Muscle layer of colon (tissue), 2 donors: ENCODE data around the gene GOT2.
"Not testable (repeated sequence)": the region's sequence is repeated elsewhere in the genome, so short reads cannot be mapped to it uniquely, and the experiment has no call there.

Source experiments
- H3K27ac ChIP-seq: one replicate; pipeline ENCODE4 v1.7.0; 2013; ENCODE audit warnings: low read depth, mild to moderate bottlenecking, low read length, moderate library complexity
- H3K27me3 ChIP-seq, 2 donors: one replicate each; pipeline ENCODE4 v1.7.0; 2013; ENCODE audit warnings: low read length in 2 of 2, mild to moderate bottlenecking in 2 of 2; ENCODE audit not compliant: insufficient read depth in 2 of 2, control insufficient read depth in 1 of 2
- H3K36me3 ChIP-seq: one replicate; pipeline ENCODE4 v1.7.0; 2013; ENCODE audit warnings: mild to moderate bottlenecking, low read length; ENCODE audit not compliant: insufficient read depth
- H3K4me1 ChIP-seq: one replicate; pipeline ENCODE4 v1.7.0; 2013; ENCODE audit warnings: mild to moderate bottlenecking, low read length; ENCODE audit not compliant: insufficient read depth
- H3K4me3 ChIP-seq, 2 donors: one replicate each; pipeline ENCODE4 v1.7.0; 2013; ENCODE audit warnings: low read length in 2 of 2, low read depth in 1 of 2, mild to moderate bottlenecking in 1 of 2, moderate library complexity in 1 of 2
- H3K9ac ChIP-seq: one replicate; pipeline ENCODE4 v1.7.0; 2013; ENCODE audit warnings: low read length
- H3K9me3 ChIP-seq: one replicate; pipeline ENCODE4 v1.7.0; 2013; ENCODE audit warnings: mild to moderate bottlenecking, low read length
- donor health status: abdominal sarcoma.
- donor health status: Adenocarcinoma of cecum.

Gene GOT2

GRCh38 chr16:58738672-58739296, 4.7 kb upstream of the GOT2 start:
- Histone ChIP-seq H3K4me3 (no peak overlapping the region), H3K36me3 (no peaks in the 10 kb centered on the region), H3K9me3 (no peaks in the 10 kb centered on the region)

GRCh38 chr16:58736341-58736740, 2.2 kb upstream of the GOT2 start:
- not testable (repeated sequence) for H3K36me3 ChIP-seq, H3K27me3 ChIP-seq, H3K9ac ChIP-seq, H3K9me3 ChIP-seq, H3K4me3 ChIP-seq, H3K27ac ChIP-seq
- peaks cover 12% of the 10 kb centered on the region for H3K4me1 ChIP-seq

More at GRCh38 chr16:58738672-58739296, 4.7 kb upstream of the GOT2 start:
- H3K9ac ChIP-seq, result no peak overlapping the region
- no peak overlapping the region for H3K27ac ChIP-seq
- no peaks in the 10 kb centered on the region for H3K27me3 ChIP-seq
- H3K4me1 ChIP-seq, result no peaks in the 10 kb centered on the region

GRCh38 chr16:58734459-58734787, 307 bp upstream of the GOT2 start:
- H3K36me3 ChIP-seq, result no peaks in the 10 kb centered on the region
- no peak overlapping the region for H3K9ac ChIP-seq
- no peak overlapping the region for H3K27ac ChIP-seq
- H3K4me3 ChIP-seq, result peak overlapping the region; percentile 80 to 96
- no peaks in the 10 kb centered on the region for H3K9me3 ChIP-seq
- no peaks in the 10 kb centered on the region for H3K27me3 ChIP-seq
- H3K4me1 ChIP-seq, result peaks cover 12% of the 10 kb centered on the region

GRCh38 chr16:58733248-58733670, 857 bp downstream of the GOT2 start:
- Histone ChIP-seq H3K4me3 (peak overlapping the region; percentile 80 to 96), H3K4me1 (peaks cover 15% of the 10 kb centered on the region), H3K9me3 (no peaks in the 10 kb centered on the region), H3K27me3 (no peaks in the 10 kb centered on the region), H3K9ac (peak overlapping the region; percentile 45), H3K27ac (peak overlapping the region; percentile 83), H3K36me3 (no peaks in the 10 kb centered on the region)

- Histone ChIP-seq H3K4me3 (peak overlapping the region; percentile 80 to 96), H3K9ac (peak overlapping the region; percentile 45), H3K36me3 (no peaks in the 10 kb centered on the region), H3K27me3 (no peaks in the 10 kb centered on the region), H3K4me1 (peaks cover 15% of the 10 kb centered on the region), H3K27ac (peak overlapping the region; percentile 83), H3K9me3 (no peaks in the 10 kb centered on the region)
Observed at GRCh38 chr16:58732545-58733247, 1.4 kb downstream of the GOT2 start.

- Histone ChIP-seq H3K27me3 (no peaks in the 10 kb centered on the region), H3K4me3 (no peak overlapping the region), H3K9me3 (no peaks in the 10 kb centered on the region), H3K36me3 (no peaks in the 10 kb centered on the region), H3K4me1 (peaks cover 15% of the 10 kb centered on the region), H3K27ac (no peak overlapping the region), H3K9ac (no peak overlapping the region)
Observed at GRCh38 chr16:58730724-58731370, 3.3 kb downstream of the GOT2 start.

GRCh38 chr16:58727796-58728568, 6.1 kb downstream of the GOT2 start:
- peaks cover under 1% of the 10 kb centered on the region for H3K36me3 ChIP-seq
- no peaks in the 10 kb centered on the region for H3K27me3 ChIP-seq
- no peaks in the 10 kb centered on the region for H3K9me3 ChIP-seq
- peaks cover 12% of the 10 kb centered on the region for H3K4me1 ChIP-seq
- no peak overlapping the region for H3K9ac ChIP-seq
- no peak overlapping the region for H3K27ac ChIP-seq
- no peak overlapping the region for H3K4me3 ChIP-seq

GRCh38 chr16:58727028-58727781, 6.9 kb downstream of the GOT2 start:
- H3K27ac ChIP-seq, result no peak overlapping the region

GRCh38 chr16:58723109-58723508, 11.0 kb downstream of the GOT2 start:
- peaks cover 33% of the 10 kb centered on the region for H3K36me3 ChIP-seq
- no peak overlapping the region for H3K9ac ChIP-seq
- no peaks in the 10 kb centered on the region for H3K9me3 ChIP-seq
- H3K4me1 ChIP-seq, result no peaks in the 10 kb centered on the region
- no peak overlapping the region for H3K4me3 ChIP-seq
- no peak overlapping the region for H3K27ac ChIP-seq
- no peaks in the 10 kb centered on the region for H3K27me3 ChIP-seq

More at GRCh38 chr16:58727028-58727781, 6.9 kb downstream of the GOT2 start:
- Histone ChIP-seq H3K4me3 (no peak overlapping the region), H3K36me3 (peaks cover 5% of the 10 kb centered on the region), H3K9me3 (no peaks in the 10 kb centered on the region), H3K27me3 (no peaks in the 10 kb centered on the region), H3K9ac (no peak overlapping the region), H3K4me1 (peaks cover 4% of the 10 kb centered on the region)

- Histone ChIP-seq H3K27ac (no peak overlapping the region), H3K9me3 (no peaks in the 10 kb centered on the region), H3K9ac (no peak overlapping the region), H3K4me1 (no peaks in the 10 kb centered on the region), H3K27me3 (no peaks in the 10 kb centered on the region), H3K36me3 (peaks cover 71% of the 10 kb centered on the region), H3K4me3 (no peak overlapping the region)
Observed at GRCh38 chr16:58717994-58718393, 16.1 kb downstream of the GOT2 start.

GRCh38 chr16:58716468-58716867, 17.6 kb downstream of the GOT2 start:
- Histone ChIP-seq H3K36me3 (peaks cover 71% of the 10 kb centered on the region), H3K27me3 (no peaks in the 10 kb centered on the region), H3K4me1 (no peaks in the 10 kb centered on the region), H3K4me3 (no peak overlapping the region), H3K9me3 (no peaks in the 10 kb centered on the region), H3K9ac (no peak overlapping the region), H3K27ac (no peak overlapping the region)
